Epithelial cell of prostate (primary cell): ENCODE results near the gene PPP2R5C.
A peak's percentile ranks its signal among the peaks of the same experiment; 100 is the strongest.
"Not testable (repeated sequence)": the region's sequence is repeated elsewhere in the genome, so short reads cannot be mapped to it uniquely, and the experiment has no call there.

Experiments used
- DNase-seq: peaks from one replicate; pipeline ENCODE4 v3.0.0-alpha.2; 2011; ENCODE audit warnings: low read depth, low spot score
- H3K27ac ChIP-seq: fragments of 450-650 bp; 2 replicates; pipeline ENCODE4 v1.5.1; 2017; ENCODE audit warnings: mild to moderate bottlenecking

Gene PPP2R5C

GRCh38 chr14:101726295-101726953 lies 35.1 kb upstream of the PPP2R5C start:
- no peak overlapping the region for H3K27ac ChIP-seq
- DNase-seq = no peak

GRCh38 chr14:101726954-101727302 lies 34.6 kb upstream of the PPP2R5C start:
- no peak overlapping the region for H3K27ac ChIP-seq
- no peak for DNase-seq

- H3K27ac ChIP-seq = no peak overlapping the region
- no peak for DNase-seq
These were observed 33.7 kb upstream of the PPP2R5C start for GRCh38 chr14:101727611-101728366.

- H3K27ac ChIP-seq = no peak overlapping the region
- no peak for DNase-seq
These were observed 33.2 kb upstream of the PPP2R5C start for GRCh38 chr14:101728367-101728742.

- no peak for DNase-seq
- no peak overlapping the region for H3K27ac ChIP-seq
These were observed 32.1 kb upstream of the PPP2R5C start for GRCh38 chr14:101729382-101729781.

- DNase-seq = not testable (repeated sequence)
- peak overlapping the region; percentile 99 for H3K27ac ChIP-seq
These were observed 31.4 kb upstream of the PPP2R5C start for GRCh38 chr14:101730157-101730556.

- H3K27ac ChIP-seq = peak overlapping the region; percentile 99
- DNase-seq = no peak
These were observed 30.8 kb upstream of the PPP2R5C start for GRCh38 chr14:101730626-101731186.

GRCh38 chr14:101731187-101732080 lies 30.1 kb upstream of the PPP2R5C start:
- peak; percentile 83 for DNase-seq
- peak overlapping the region; percentile 99 for H3K27ac ChIP-seq

- no peak for DNase-seq
- H3K27ac ChIP-seq = peak overlapping the region; percentile 99
These were observed 29.4 kb upstream of the PPP2R5C start for GRCh38 chr14:101732118-101732517.

GRCh38 chr14:101733211-101733610 lies 28.3 kb upstream of the PPP2R5C start:
- H3K27ac ChIP-seq = peak overlapping the region; percentile 99
- peak; percentile 54 for DNase-seq

GRCh38 chr14:101734246-101734847 lies 27.2 kb upstream of the PPP2R5C start:
- no peak overlapping the region for H3K27ac ChIP-seq
- no peak for DNase-seq

- no peak for DNase-seq
- H3K27ac ChIP-seq = no peak overlapping the region
These were observed 26.1 kb upstream of the PPP2R5C start for GRCh38 chr14:101735453-101735852.

GRCh38 chr14:101736071-101736470 lies 25.4 kb upstream of the PPP2R5C start:
- no peak for DNase-seq
- H3K27ac ChIP-seq = no peak overlapping the region

GRCh38 chr14:101736585-101736984 lies 24.9 kb upstream of the PPP2R5C start:
- DNase-seq = no peak
- H3K27ac ChIP-seq = no peak overlapping the region

GRCh38 chr14:101737414-101738339 lies 23.8 kb upstream of the PPP2R5C start:
- no peak for DNase-seq
- H3K27ac ChIP-seq = no peak overlapping the region

GRCh38 chr14:101738703-101739320 lies 22.7 kb upstream of the PPP2R5C start:
- no peak overlapping the region for H3K27ac ChIP-seq
- DNase-seq = no peak

GRCh38 chr14:101739446-101740141 lies 21.9 kb upstream of the PPP2R5C start:
- no peak overlapping the region for H3K27ac ChIP-seq
- DNase-seq = no peak

GRCh38 chr14:101740981-101741380 lies 20.5 kb upstream of the PPP2R5C start:
- no peak overlapping the region for H3K27ac ChIP-seq
- no peak for DNase-seq
